ENCODE results near the gene ARG2.
A peak's percentile ranks its signal among the peaks of the same experiment; 100 is the strongest.

ARG2 gene

GRCh38 chr14:67619446-67620216 is at the start of gene ARG2:
ARG2 (plus strand) TSS chr14:67619920; CDS start chr14:67619978, 58 bp downstream.
- DNase-seq, result peak; percentile 89 to 95 (median 91)

DNA sequence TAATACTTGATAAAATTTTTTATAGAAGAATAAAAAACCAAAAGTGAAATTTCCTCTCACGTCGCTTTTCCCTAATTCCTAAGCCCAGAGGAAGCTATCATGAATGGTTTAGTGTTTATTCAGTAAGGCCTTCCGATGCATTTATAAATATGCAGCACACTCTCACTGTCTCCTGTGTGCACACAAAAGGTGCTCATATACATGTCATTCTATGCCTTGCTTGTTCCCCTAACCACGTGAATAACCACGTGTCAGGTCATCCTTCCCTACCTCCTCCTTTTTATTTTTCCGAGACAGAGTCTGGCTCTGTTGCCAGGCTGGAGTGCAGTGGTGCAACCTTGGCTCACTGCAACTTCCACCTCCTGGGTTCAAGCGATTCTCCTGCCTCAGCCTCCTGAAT is 49.3 kb upstream of the ARG2 start:
- no peak for DNase-seq

DNA sequence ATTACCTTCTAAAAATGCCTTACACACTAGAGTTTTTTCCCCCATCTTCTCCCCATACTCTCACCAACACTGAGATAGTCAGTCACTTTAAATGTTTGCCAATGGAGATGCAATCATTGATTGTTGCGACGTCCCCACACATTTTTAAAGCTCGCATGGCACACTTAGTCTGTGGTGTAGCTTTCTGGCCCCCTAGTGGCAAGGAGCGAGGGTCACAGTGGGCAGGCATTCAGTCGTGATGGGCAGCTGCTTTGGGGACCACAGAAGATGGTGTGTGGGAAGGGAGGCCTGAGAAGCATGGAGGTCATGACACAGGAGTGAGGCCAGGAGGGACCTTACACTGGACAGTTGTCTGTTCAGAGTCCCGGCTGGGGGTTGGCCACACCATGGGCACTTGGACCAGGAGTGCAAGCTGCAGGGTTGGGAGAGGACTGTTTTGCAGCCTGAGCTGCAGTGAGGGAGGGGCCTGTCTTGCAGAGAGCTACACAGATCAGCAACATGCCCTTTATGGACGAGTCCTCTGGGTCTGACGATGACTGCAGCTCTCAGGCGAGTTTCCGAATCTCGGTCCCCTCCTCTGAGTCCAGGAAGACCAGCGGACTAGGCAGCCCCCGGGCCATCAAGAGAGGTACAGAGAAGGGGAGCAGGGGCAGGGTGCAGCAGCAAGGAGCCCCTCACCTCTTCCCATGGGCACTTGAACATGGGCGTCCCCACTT is 48.3 kb upstream of the ARG2 start:
- peak; percentile 37 to 52 (median 44) for DNase-seq

- no peak for DNase-seq
These were observed 47.8 kb upstream of the ARG2 start for GRCh38 chr14:67571991-67572323.

DNA sequence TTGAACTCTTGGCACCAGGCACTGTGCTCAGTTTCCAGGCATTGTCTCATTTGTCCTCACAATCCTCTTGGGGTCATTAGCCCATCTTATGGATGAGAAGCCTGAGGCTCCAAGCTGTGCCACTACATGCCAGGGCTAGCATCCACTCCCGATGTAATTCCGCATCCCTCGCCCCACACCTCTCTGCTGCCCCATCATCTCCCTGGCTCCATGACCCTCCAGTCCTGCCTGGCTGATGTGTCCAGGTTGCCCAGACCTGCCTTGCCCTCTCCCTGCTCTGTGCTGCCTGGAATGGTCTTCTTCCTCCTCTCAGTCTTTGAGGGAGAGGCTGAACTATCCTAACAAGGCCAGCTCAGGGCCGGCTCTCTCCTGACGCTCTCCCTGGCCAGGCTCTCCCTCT is 47.1 kb upstream of the ARG2 start:
- DNase-seq, result no peak

GRCh38 chr14:67573228-67574010 is 46.3 kb upstream of the ARG2 start:
- no peak for DNase-seq

DNA sequence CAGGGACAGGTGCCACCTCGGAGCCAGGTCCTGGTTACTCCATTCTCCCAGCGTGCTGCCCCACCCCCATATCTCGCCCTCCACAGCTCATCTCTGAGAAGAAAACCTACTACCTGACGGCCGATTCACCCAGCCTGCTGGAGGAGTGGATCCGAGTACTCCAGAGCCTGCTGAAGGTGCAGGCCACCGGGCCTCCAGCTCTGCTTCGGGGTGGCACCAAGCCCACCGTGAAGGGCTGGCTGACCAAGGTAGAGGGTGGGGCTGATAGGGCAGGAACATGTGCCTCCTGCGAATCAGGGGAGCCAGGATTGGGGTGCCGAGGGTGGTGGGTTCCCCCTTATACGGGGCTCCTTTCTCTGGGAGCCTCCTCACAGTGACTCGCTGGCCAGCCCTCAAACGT is 45.6 kb upstream of the ARG2 start:
- no peak for DNase-seq

DNA sequence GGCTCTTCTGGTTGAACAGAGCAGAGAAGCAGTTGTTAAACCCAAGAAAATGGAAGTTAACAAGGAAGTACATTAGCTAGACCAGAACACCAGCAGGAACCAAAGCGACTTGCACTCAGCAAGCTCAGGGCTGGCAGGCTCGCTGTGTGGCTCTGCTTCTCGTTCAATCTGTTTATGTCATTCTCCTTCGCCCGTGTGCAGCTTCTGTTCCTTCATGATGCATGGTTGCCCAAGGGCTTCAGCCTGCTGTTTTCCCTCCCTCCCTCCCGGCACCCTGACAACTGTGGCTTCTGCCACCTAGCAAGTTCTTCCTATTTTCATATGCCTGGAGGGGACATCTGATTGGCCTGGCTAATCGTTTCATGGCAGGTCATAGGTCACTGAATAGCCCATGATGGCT is 44.9 kb upstream of the ARG2 start:
- no peak for DNase-seq

DNA sequence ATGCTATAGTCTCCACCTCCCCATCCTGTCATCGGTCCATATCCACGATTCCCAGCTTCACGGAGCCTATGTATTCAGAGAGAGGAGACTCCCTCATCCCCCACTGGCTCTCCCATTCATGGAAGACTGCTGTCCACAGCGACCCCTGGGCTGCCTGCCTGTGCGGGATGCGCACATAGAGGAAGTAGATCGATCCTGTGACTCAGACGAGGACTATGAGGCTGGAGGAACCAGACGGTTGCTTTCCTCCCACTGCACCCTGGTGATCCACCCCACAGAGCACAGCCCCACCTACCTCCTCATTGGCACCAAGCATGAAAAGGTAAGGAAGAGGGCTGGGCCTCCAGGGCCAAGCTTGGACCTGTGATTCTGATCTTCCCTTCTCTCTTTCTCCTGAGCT is 44.0 kb upstream of the ARG2 start:
- no peak for DNase-seq

DNA sequence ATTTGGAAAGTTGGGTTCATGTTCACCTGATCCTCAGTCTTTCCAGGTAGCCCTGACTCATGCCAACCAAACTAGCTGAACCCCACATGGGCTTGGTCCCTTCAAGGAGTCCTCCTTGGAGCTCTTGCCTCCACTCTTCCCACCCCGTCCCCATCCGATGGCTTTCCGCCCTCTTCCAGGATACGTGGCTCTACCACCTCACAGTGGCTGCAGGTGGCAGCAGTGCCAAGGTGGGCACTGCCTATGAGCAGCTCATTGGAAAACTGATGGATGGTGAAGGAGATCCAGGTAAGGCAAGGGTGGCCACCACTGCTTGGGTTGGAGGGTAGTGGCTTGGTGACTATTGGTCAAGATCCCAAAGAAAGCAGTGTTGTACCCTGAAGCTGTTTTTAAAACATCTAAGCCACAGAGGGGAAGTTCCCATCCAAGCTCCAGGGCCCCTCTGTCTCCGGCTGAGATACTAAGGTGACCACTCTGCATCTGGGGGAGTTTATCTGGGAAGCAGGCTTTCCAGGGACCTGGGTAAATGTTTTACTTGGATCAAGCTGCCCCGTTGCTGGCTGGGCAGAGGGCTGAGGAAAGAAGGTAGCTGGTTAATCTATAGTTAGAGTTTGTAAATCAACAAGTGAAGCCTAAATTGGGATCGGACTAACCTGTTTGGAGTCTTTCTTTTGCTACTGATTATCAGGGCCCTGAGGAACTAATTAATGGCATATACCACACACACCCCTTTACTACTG is 43.3 kb upstream of the ARG2 start:
- DNase-seq, result no peak

DNA sequence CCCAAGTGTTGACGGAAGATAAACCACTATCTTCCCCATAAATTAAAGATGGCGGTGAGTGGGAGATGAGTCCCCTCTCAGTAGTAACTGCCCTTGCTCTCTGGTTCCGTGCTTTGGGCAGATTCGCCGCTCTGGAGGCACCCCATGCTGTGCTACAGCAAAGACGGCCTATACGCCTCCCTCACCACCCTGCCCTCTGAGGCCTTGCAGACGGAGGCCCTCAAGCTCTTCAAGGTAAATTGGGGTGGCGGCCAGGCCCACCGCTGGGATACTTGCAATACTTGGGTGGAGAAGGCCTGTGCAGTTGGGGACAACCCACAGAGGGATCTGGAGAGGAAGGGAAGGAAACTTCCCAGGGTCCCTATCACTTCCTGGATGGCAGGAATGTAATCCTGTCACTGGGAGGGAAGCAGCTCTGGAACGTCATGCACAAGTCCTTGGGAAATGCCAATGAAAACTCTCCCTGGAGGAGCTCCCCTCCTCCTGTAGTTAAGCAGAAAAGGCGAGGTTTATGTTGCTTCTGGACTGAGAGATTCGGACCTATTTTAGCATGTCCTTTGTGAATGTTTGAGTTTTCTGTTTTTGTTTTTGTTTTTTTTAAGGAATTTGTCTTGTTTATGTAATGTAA is 42.4 kb upstream of the ARG2 start:
- DNase-seq, result no peak

- no peak for DNase-seq
These were observed 41.6 kb upstream of the ARG2 start for GRCh38 chr14:67577909-67578749.

- DNase-seq, result no peak
These were observed 40.7 kb upstream of the ARG2 start for GRCh38 chr14:67579040-67579439.

DNA sequence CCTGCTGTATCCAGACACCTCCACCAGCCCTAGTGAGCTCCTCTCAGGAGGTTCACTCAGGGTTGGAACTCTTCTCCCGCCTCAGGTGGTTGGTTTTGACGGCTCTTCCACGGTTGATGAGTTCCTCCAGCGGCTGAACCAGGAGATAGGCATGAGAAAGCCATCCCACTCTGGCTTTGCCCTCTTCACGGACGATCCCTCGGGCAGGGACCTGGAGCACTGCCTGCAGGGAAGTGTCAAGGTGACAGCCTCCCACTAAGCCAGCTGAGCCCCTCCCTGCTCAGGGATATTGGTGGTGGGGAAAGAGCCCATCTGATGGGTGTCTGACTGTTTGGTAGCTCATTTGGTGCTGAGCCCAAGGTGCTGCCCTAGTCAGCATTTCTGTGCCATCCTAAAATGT is 40.1 kb upstream of the ARG2 start:
- DNase-seq, result no peak

GRCh38 chr14:67580336-67581171 is 39.2 kb upstream of the ARG2 start:
- no peak for DNase-seq

GRCh38 chr14:67581643-67582042 is 38.1 kb upstream of the ARG2 start:
- no peak for DNase-seq

GRCh38 chr14:67582061-67582460 is 37.7 kb upstream of the ARG2 start:
- DNase-seq, result no peak

GRCh38 chr14:67583711-67584644 is 35.7 kb upstream of the ARG2 start:
- DNase-seq, result no peak

DNA sequence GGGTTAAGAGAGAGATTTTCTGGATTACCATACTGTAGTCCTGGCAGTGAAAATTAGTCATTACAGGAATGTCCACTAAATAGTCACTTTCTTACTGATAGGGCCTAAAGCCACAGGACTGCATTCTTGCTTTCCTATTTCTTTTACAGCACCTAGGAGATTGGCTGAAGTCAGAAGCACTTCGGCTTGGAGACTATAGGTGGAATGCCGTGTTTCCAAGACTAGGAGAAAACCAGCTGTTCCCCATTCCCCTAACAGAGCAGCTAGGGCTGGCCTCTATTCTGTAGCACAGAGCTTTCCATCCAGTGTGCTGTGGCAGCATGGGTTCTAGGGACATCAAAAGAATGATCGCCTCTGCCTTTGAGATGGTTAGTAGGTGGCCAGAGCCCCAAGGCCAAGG is 34.7 kb upstream of the ARG2 start:
- DNase-seq, result no peak

GRCh38 chr14:67586369-67586768 is 33.4 kb upstream of the ARG2 start:
- DNase-seq, result no peak

All from activated CD4-positive, CD25-positive, alpha-beta regulatory T cell (primary cell).